Stimulated activated naive B cell treated with anti-CD40 and anti-IgM and Interleukin-4, amounts not matched to agents 10 μg/mL and 1 μg/mL and 100 μg/mL, for 72 hours (primary cell): Measurements from ENCODE around the gene PEBP1.

ENCODE experiments used
- ATAC-seq, 2 donors: fragments of 150-1000 bp; cut with Tn5 transposase; replicated peaks; 2 replicates each; pipeline ENCODE4 v1.10.0; 2021; ENCODE audit warnings: moderate library complexity in 1 of 2
- DNase-seq: peaks from one replicate; pipeline ENCODE4 v3.0.0; 2021
- H3K27ac Mint-ChIP-seq: one replicate; pipeline ENCODE4 v1.8.0; 2022; ENCODE audit warnings: mild to moderate bottlenecking, mixed read lengths
- H3K27me3 Mint-ChIP-seq, 2 donors: one replicate each; pipeline ENCODE4 v1.8.0; 2022; ENCODE audit warnings: mixed read lengths in 2 of 2
- H3K36me3 Mint-ChIP-seq, 2 donors: one replicate each; pipeline ENCODE4 v1.8.0; 2022; ENCODE audit warnings: mixed read lengths in 2 of 2, mild to moderate bottlenecking in 1 of 2
- H3K4me1 Mint-ChIP-seq, 2 donors: one replicate each; pipeline ENCODE4 v1.8.0; 2022; ENCODE audit warnings: mixed read lengths in 2 of 2, mild to moderate bottlenecking in 1 of 2
- H3K4me3 Mint-ChIP-seq, 2 donors: one replicate each; pipeline ENCODE4 v1.8.0; 2022; ENCODE audit warnings: mild to moderate bottlenecking in 2 of 2, mixed read lengths in 2 of 2, moderate library complexity in 1 of 2
- H3K9me3 Mint-ChIP-seq, 2 donors: one replicate each; pipeline ENCODE4 v1.8.0; 2022; ENCODE audit warnings: mixed read lengths in 2 of 2, mild to moderate bottlenecking in 1 of 2

Gene PEBP1

DNA sequence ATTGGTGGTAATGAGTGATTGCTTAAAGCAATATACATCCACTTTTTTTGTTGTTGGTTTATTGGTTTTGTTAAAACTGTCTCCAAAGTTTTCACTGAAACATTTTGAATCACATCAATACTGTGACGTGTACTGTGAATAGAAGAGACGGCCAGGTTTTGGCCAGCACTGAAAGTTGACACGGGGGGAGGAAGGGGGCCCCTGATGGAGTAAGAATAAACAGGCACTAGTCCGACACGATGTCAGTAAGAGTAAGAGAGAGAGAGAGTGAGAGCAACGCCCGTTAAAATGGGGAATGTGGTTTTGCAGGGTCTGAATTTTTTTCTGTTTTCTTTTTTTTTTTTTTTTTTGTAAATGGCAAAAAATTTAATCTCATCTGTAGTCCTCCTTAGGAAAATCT lies 14.7 kb downstream of the PEBP1 start:
- DNase-seq: no peak
- Mint-ChIP-seq H3K27ac (no peak overlapping the region), H3K36me3 (peaks cover 28 to 35% of the 10 kb centered on the region in 2 donors), H3K27me3 (no peaks in the 10 kb centered on the region), H3K4me1 (peaks cover 5 to 12% of the 10 kb centered on the region in 2 donors), H3K4me3 (no peak overlapping the region), H3K9me3 (peaks cover 0 to 4% of the 10 kb centered on the region in 2 donors)
- no peak for ATAC-seq

- Mint-ChIP-seq H3K9me3 (peaks cover 0 to 4% of the 10 kb centered on the region in 2 donors), H3K27me3 (no peaks in the 10 kb centered on the region), H3K36me3 (peaks cover 24 to 30% of the 10 kb centered on the region in 2 donors), H3K4me3 (no peak overlapping the region), H3K27ac (peak overlapping the region; percentile 37), H3K4me1 (peaks cover 5 to 10% of the 10 kb centered on the region in 2 donors)
- DNase-seq: no peak
- no peak for ATAC-seq
Observed at GRCh38 chr12:118151755-118152154, 15.8 kb downstream of the PEBP1 start.

- no peak for DNase-seq
- Mint-ChIP-seq H3K27ac (no peak overlapping the region), H3K4me1 (peaks cover 5 to 16% of the 10 kb centered on the region in 2 donors), H3K27me3 (no peaks in the 10 kb centered on the region), H3K36me3 (peaks cover 34% of the 10 kb centered on the region in 2 donors), H3K4me3 (no peak overlapping the region), H3K9me3 (no peaks in the 10 kb centered on the region)
- no peak for ATAC-seq
Observed at GRCh38 chr12:118160536-118160935, 24.6 kb downstream of the PEBP1 start.

DNA sequence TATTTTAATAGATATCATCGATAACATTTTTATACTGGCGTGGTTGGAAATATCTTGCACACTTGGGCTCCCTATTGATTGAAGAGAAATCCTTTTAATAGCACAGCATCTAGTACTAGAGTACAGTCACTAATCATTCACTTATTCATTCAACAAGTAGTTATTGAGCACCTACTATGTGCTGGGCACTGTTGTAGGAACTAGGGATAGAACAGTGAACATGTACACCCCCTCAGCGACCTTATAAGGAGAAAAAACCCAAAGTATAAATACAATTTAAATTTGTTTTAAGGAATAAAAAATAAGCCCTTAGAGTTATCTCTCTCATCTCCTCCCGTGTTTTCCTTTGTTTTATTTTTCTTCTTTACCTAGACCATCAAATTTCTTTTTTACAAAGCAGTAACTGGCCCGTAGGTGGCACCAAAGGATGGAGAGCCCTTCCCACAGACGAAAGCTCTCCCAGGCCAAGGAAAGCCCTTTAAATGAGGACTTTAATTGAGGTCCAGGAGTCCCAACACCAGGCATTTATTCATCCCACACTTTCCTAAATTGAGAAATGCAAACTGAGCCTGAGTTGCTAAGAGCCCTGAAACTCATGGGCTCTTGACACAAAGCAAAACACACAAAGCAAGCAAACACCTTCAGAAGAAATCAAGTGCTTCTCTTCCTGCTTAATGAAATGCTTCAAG lies 29.0 kb downstream of the PEBP1 start:
- peaks cover 51 to 55% of the 10 kb centered on the region in 2 donors for H3K36me3 Mint-ChIP-seq
- H3K9me3 Mint-ChIP-seq: peaks cover 0 to 4% of the 10 kb centered on the region in 2 donors
- H3K4me3 Mint-ChIP-seq: no peak overlapping the region
- ATAC-seq (no peak), DNase-seq (no peak)
- H3K27ac Mint-ChIP-seq: peak overlapping the region; percentile 11
- no peaks in the 10 kb centered on the region for H3K27me3 Mint-ChIP-seq
- peaks cover 15 to 39% of the 10 kb centered on the region in 2 donors for H3K4me1 Mint-ChIP-seq

GRCh38 chr12:118166946-118167345 lies 31.0 kb downstream of the PEBP1 start:
- Mint-ChIP-seq H3K4me1 (peaks cover 15 to 43% of the 10 kb centered on the region in 2 donors), H3K36me3 (peaks cover 54 to 63% of the 10 kb centered on the region in 2 donors), H3K9me3 (peaks cover 0 to 4% of the 10 kb centered on the region in 2 donors), H3K4me3 (peak overlapping the region; percentile 47 to 57), H3K27me3 (no peaks in the 10 kb centered on the region), H3K27ac (peak overlapping the region; percentile 72)
- peak; percentile 9 for DNase-seq
- peak; percentile 100 for ATAC-seq

- Mint-ChIP-seq H3K4me3 (peak overlapping the region in 1 of 2 donors; percentile 3), H3K27ac (peak overlapping the region; percentile 2), H3K4me1 (peaks cover 6 to 15% of the 10 kb centered on the region in 2 donors), H3K36me3 (peaks cover 40 to 46% of the 10 kb centered on the region in 2 donors), H3K9me3 (peaks cover 0 to 3% of the 10 kb centered on the region in 2 donors), H3K27me3 (no peaks in the 10 kb centered on the region)
- DNase-seq (peak; percentile 17), ATAC-seq (peak; percentile 98 to 99)
Observed at GRCh38 chr12:118175823-118176447, 40.0 kb downstream of the PEBP1 start.

DNA sequence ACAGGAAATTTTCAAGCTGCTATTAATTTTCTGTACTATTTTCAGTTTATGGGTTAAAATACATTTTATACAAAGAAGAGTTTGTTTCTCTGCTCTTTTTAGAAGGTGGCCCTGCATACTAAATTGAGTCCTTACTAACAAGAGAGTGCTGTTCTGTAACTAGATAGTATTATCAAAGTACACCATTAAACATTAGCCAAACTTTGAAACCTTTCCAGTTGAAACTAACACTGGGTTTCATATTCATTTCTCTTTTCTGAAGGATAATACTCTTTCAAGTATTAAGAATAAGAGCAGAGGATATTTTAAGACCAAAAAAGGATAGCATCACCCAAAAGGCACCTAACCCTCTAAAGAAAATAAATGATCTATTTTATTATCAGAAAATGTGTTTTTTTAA lies 47.2 kb downstream of the PEBP1 start:
- DNase-seq (no peak), ATAC-seq (peak in 1 of 2 donors; percentile 31)
- Mint-ChIP-seq H3K4me1 (peaks cover 17 to 43% of the 10 kb centered on the region in 2 donors), H3K27ac (no peak overlapping the region), H3K27me3 (no peaks in the 10 kb centered on the region), H3K4me3 (peak overlapping the region in 1 of 2 donors; percentile 28), H3K9me3 (no peaks in the 10 kb centered on the region), H3K36me3 (peaks cover 17 to 20% of the 10 kb centered on the region in 2 donors)

DNA sequence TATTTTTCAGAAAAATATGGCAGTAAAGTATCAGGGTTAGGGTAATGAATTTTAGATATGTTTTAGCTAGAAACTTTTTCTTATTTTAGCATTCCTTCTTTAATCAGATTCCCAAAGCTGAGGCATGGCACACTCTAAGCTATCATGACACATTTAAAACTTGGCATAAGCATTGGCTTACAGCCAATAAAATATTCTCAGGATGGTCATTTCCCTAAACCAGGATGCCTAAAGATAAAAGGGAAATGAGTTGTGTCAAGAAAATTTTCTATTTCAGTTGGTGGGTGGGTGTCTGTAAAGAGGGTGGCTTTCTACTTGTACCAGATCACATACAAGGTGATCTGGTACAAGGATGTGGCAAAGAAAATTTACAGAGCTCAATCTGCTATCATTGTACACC lies 47.8 kb downstream of the PEBP1 start:
- no peaks in the 10 kb centered on the region for H3K27me3 Mint-ChIP-seq
- peak overlapping the region; percentile 9 for H3K27ac Mint-ChIP-seq
- no peak for ATAC-seq
- H3K36me3 Mint-ChIP-seq: peaks cover 14 to 16% of the 10 kb centered on the region in 2 donors
- no peaks in the 10 kb centered on the region for H3K9me3 Mint-ChIP-seq
- H3K4me1 Mint-ChIP-seq: peaks cover 17 to 43% of the 10 kb centered on the region in 2 donors
- DNase-seq: no peak
- H3K4me3 Mint-ChIP-seq: no peak overlapping the region

GRCh38 chr12:118185602-118186397 lies 49.9 kb downstream of the PEBP1 start:
- Mint-ChIP-seq H3K4me1 (peaks cover 17 to 43% of the 10 kb centered on the region in 2 donors), H3K9me3 (no peaks in the 10 kb centered on the region), H3K36me3 (peaks cover 19 to 26% of the 10 kb centered on the region in 2 donors), H3K4me3 (no peak overlapping the region), H3K27ac (no peak overlapping the region), H3K27me3 (no peaks in the 10 kb centered on the region)
- no peak for ATAC-seq
- no peak for DNase-seq

DNA sequence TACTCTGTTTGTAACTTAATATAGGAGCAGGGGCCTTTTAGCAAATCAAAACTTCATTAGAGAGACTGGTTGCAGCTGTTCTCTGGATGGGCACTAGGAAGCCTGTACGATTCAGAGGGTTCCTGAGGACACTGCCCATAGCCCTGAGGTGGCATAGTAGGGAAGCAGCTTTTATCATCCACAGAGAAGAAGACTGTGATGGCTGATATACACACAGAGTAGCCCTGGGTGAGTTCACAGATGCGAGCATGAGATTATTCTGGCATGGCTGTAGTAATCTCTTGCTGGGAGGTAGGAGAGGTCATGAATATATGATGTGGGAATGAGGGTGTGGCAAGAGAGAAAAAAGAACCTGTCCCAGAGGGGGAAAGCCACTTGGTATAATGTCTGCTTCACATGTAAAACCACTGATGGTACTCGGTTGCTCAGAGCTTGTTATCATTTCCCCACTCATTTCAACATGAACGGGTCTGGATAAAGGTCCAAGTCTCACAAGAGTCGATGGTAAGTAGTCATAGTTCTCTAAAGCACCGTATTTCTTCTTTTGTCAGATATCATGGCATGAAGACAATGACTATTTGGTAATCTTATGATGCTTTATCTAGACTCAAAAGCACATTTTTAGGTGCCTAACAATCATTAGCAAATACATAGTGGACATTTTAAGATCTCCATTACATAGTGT lies 52.0 kb downstream of the PEBP1 start:
- no peak for DNase-seq
- Mint-ChIP-seq H3K27me3 (no peaks in the 10 kb centered on the region), H3K27ac (peak overlapping the region; percentile 14), H3K4me3 (no peak overlapping the region), H3K4me1 (peaks cover 12 to 28% of the 10 kb centered on the region in 2 donors), H3K9me3 (no peaks in the 10 kb centered on the region), H3K36me3 (peaks cover 14 to 20% of the 10 kb centered on the region in 2 donors)
- no peak for ATAC-seq

DNA sequence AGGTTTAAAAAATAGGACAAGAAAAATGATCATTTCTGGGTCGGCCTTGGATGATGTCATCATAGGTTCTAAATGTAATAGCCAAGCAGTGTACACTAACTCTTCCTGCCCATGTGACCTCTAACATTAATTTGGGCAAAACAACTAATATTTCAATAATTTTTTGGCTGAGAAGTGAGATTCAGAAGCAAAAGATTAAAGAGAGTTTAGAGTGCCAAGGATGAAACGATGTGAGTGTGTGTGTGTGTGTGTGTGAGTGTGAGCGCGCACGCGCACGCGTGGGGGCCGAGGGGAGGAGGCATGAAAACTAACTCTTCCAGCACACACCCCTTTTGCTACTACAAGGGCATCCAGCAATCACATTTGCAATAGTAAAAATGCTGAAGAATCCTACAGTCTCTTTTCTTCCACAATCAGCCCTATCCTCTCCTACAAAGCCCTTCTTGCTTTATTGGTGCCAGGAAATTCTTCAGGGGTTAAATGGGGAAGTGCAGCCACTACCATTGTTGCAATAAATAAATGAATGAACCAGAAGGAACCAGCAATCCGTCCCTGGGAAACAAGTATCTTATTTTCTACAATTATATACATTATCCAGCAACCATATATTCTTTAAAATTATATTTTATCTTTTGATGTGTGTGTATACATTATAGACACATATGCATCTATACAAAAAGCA lies 52.9 kb downstream of the PEBP1 start:
- Mint-ChIP-seq H3K27ac (no peak overlapping the region), H3K4me3 (no peak overlapping the region), H3K36me3 (peaks cover 14 to 23% of the 10 kb centered on the region in 2 donors), H3K27me3 (no peaks in the 10 kb centered on the region), H3K4me1 (peaks cover 13 to 19% of the 10 kb centered on the region in 2 donors), H3K9me3 (no peaks in the 10 kb centered on the region)
- ATAC-seq: no peak
- no peak for DNase-seq

DNA sequence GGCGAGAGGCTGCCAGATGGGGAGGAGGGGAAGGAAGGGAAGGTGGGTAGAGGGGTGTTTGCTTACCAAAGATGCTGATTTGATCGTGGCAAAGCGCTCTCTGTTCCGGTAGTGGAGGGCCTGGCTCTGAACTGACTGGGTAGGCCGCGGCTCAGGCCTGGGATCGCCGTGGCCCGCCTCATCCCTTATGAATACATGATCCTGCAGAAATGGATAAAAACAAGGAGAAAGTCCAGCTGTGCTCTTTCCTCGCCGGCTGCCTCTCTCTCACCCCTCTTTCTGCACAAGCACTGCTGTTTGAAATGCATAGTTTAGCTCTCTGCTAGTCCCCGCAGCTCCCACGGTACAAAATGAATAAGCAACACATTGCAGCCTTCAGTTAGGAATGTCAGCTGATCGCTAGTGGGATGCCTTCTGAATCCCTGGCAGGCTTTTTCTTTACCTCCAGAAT lies 53.8 kb downstream of the PEBP1 start:
- no peak for ATAC-seq
- H3K9me3 Mint-ChIP-seq: no peaks in the 10 kb centered on the region

GRCh38 chr12:118190266-118190665 lies 54.3 kb downstream of the PEBP1 start:
- DNase-seq (no peak), ATAC-seq (no peak)
- Mint-ChIP-seq H3K4me3 (no peak overlapping the region), H3K27me3 (no peaks in the 10 kb centered on the region), H3K27ac (no peak overlapping the region), H3K36me3 (peaks cover 19 to 28% of the 10 kb centered on the region in 2 donors), H3K4me1 (peaks cover 13 to 18% of the 10 kb centered on the region in 2 donors), H3K9me3 (no peaks in the 10 kb centered on the region)

More for the DNA sequence above, 53.8 kb downstream of the PEBP1 start:
- H3K27ac Mint-ChIP-seq: no peak overlapping the region
- peaks cover 13 to 18% of the 10 kb centered on the region in 2 donors for H3K4me1 Mint-ChIP-seq
- H3K27me3 Mint-ChIP-seq: no peaks in the 10 kb centered on the region
- DNase-seq: no peak
- no peak overlapping the region for H3K4me3 Mint-ChIP-seq
- H3K36me3 Mint-ChIP-seq: peaks cover 18 to 27% of the 10 kb centered on the region in 2 donors
